SK-N-SH (cell line): ENCODE measurements around the gene MAPKAP1. TPM values are rescaled to one million over a fixed set of nuclear protein-coding genes. Genes with fewer than 3 reads are reported as not detected.
A peak's percentile ranks its signal among the peaks of the same experiment; 100 is the strongest.

Source experiments
- CTCF ChIA-PET: fragments of 300-600, 350-600 bp; formaldehyde crosslinking; extraction: SDS; loops from one replicate; lab custom pipeline; 2021; lab: Yijun Ruan, JAX
- POLR2A ChIA-PET: fragments of 350-600 bp; sonication (Branson Sonifier 250); formaldehyde crosslinking; extraction: SDS; loops from one replicate; lab custom pipeline; 2020; ENCODE audit warnings: antibody characterized with exemption, inconsistent platforms; lab: Yijun Ruan, JAX
- DNase-seq: peaks from one replicate; pipeline ENCODE4 v3.0.0; 2012
- H2AFZ ChIP-seq: fragments of 200-600 bp; sonication (generic); 2 replicates; pipeline ENCODE4 v1.8.1; 2016; ENCODE audit warnings: antibody characterized with exemption, mild to moderate bottlenecking, low read depth
- H3F3A ChIP-seq: fragments of 200-600 bp; sonication (generic); replicated peaks from 2 replicates; pipeline ENCODE3; 2016; ENCODE audit warnings: antibody characterized with exemption, mild to moderate bottlenecking; ENCODE audit not compliant: insufficient read depth
- H3K27ac ChIP-seq, 2 experiments: fragments of 200-500 bp in 1 of 2; fragments of 200-600 bp in 1 of 2; sonication (Bioruptor generic) in 1 of 2; sonication (generic), shearing (Covaris generic) in 1 of 2; 2 replicates each; pipeline versions ENCODE4 v1.5.1 to v1.6.1; 2014 to 2016; ENCODE audit warnings: low read depth in 2 of 2, inconsistent platforms in 1 of 2, low read length in 1 of 2, mild to moderate bottlenecking in 1 of 2, mixed read lengths in 1 of 2
- H3K27me3 ChIP-seq: fragments of 200-600 bp; sonication (generic), shearing (Covaris generic); 2 replicates; pipeline ENCODE4 v1.6.1; 2016; ENCODE audit warnings: mixed run types; ENCODE audit not compliant: insufficient read depth
- H3K36me3 ChIP-seq, 2 experiments: fragments of 200-500 bp in 1 of 2; fragments of 200-600 bp in 1 of 2; sonication (Bioruptor generic) in 1 of 2; sonication (generic) in 1 of 2; replicated peaks in 1 of 2; 2 replicates each; pipeline versions ENCODE3 to v1.5.1; 2014 to 2016; ENCODE audit warnings: low read length in 1 of 2, mild to moderate bottlenecking in 1 of 2; ENCODE audit not compliant: insufficient read depth in 2 of 2, control insufficient read depth in 1 of 2
- H3K4me1 ChIP-seq, 2 experiments: fragments of 200-500 bp in 1 of 2; fragments of 200-600 bp in 1 of 2; sonication (Bioruptor generic) in 1 of 2; sonication (generic), shearing (Covaris generic) in 1 of 2; 2 replicates each; pipeline versions ENCODE4 v1.5.1 to v1.6.1; 2014 to 2016; ENCODE audit warnings: low read depth in 1 of 2, low read length in 1 of 2, mixed run types in 1 of 2; ENCODE audit not compliant: insufficient read depth in 2 of 2, control insufficient read depth in 1 of 2
- H3K4me2 ChIP-seq: fragments of 200-600 bp; sonication (generic), shearing (Covaris generic); 2 replicates; pipeline ENCODE4 v1.6.1; 2017; ENCODE audit warnings: mixed run types
- H3K4me3 ChIP-seq, 2 experiments: fragments of 200-500 bp in 1 of 2; fragments of 200-600 bp in 1 of 2; sonication (Bioruptor generic) in 1 of 2; sonication (generic), shearing (Covaris generic) in 1 of 2; 2 replicates each; pipeline versions ENCODE4 v1.5.1 to v1.8.1; 2014 to 2016; ENCODE audit warnings: low read depth in 2 of 2, inconsistent platforms in 1 of 2, low read length in 1 of 2, mild to moderate bottlenecking in 1 of 2, mixed read lengths in 1 of 2, moderate library complexity in 1 of 2
- H3K79me2 ChIP-seq: fragments of 200-600 bp; sonication (generic); 2 replicates; pipeline ENCODE4 v1.8.1; 2017; ENCODE audit warnings: mild to moderate bottlenecking; ENCODE audit not compliant: insufficient read depth
- H3K9ac ChIP-seq: fragments of 200-600 bp; sonication (generic); 2 replicates; pipeline ENCODE4 v1.6.1; 2017; ENCODE audit warnings: mixed run types
- H3K9me2 ChIP-seq: fragments of 200-600 bp; sonication (generic); 2 replicates; pipeline ENCODE4 v1.6.1; 2017; ENCODE audit warnings: mixed run types
- H3K9me3 ChIP-seq: fragments of 200-600 bp; sonication (generic); 2 replicates; pipeline ENCODE4 v1.6.1; 2017; ENCODE audit warnings: mixed run types, mild to moderate bottlenecking, moderate library complexity
- H4K20me1 ChIP-seq: fragments of 200-600 bp; sonication (generic); 2 replicates; pipeline ENCODE4 v1.6.1; 2017; ENCODE audit warnings: mild to moderate bottlenecking, mixed run types; ENCODE audit not compliant: insufficient read depth
- ELF1 ChIP-seq: IDR thresholded peaks from 2 replicates; pipeline ENCODE4 v1.4.0; 2012
- FOXM1 ChIP-seq: IDR thresholded peaks from 2 replicates; pipeline ENCODE4 v1.4.0; 2012; ENCODE audit warnings: low read depth, mild to moderate bottlenecking
- GABPA ChIP-seq: IDR thresholded peaks from 2 replicates; pipeline ENCODE4 v1.4.0; 2012; ENCODE audit warnings: low read depth, mild to moderate bottlenecking
- GATA2 ChIP-seq: sonication (generic); formaldehyde crosslinking; IDR thresholded peaks from 2 replicates; pipeline ENCODE4 v1.5.0; 2020; ENCODE audit warnings: mild to moderate bottlenecking, missing genetic modification reagents
- JUND ChIP-seq: IDR thresholded peaks from 2 replicates; pipeline ENCODE4 v1.4.0; 2012
- MXI1 ChIP-seq: IDR thresholded peaks from 2 replicates; pipeline ENCODE4 v1.6.1; 2012; ENCODE audit warnings: mild to moderate bottlenecking, low read depth, low read length, improper control_type of control experiment
- NFIC ChIP-seq: IDR thresholded peaks from 2 replicates; pipeline ENCODE4 v1.4.0; 2012; ENCODE audit warnings: borderline replicate concordance
- RAD21 ChIP-seq: IDR thresholded peaks from 2 replicates; pipeline ENCODE4 v1.6.1; 2012; ENCODE audit warnings: mild to moderate bottlenecking, low read length
- REST ChIP-seq: IDR thresholded peaks from 2 replicates; pipeline ENCODE4 v1.6.1; 2012; ENCODE audit warnings: mild to moderate bottlenecking, low read depth, low read length, moderate library complexity
- RFX5 ChIP-seq: IDR thresholded peaks from 2 replicates; pipeline ENCODE4 v1.6.1; 2012; ENCODE audit warnings: mild to moderate bottlenecking, improper control_type of control experiment, low read length
- RXRA ChIP-seq: IDR thresholded peaks from 2 replicates; pipeline ENCODE4 v1.4.0; 2012; ENCODE audit warnings: low read depth, mild to moderate bottlenecking, borderline replicate concordance
- TAF1 ChIP-seq: IDR thresholded peaks from 2 replicates; pipeline ENCODE4 v1.6.1; 2012; ENCODE audit warnings: low read depth, mild to moderate bottlenecking, low read length, moderate library complexity, borderline replicate concordance
- TCF12 ChIP-seq: IDR thresholded peaks from 2 replicates; pipeline ENCODE4 v1.4.0; 2012
- TEAD4 ChIP-seq: IDR thresholded peaks from 2 replicates; pipeline ENCODE4 v1.4.0; 2012; ENCODE audit warnings: mild to moderate bottlenecking, borderline replicate concordance; ENCODE audit not compliant: insufficient read depth
- YY1 ChIP-seq: IDR thresholded peaks from 2 replicates; pipeline ENCODE4 v1.4.0; 2012; ENCODE audit warnings: low read depth, mild to moderate bottlenecking
- WGBS: methylation state at CpG from one replicate; pipeline ENCODE4 v1.1.6; 2017; ENCODE audit warnings: low lambda C conversion rate; 5-methylcytosine and 5-hydroxymethylcytosine counted together
- polyA plus RNA-seq, 3 experiments: library from polyadenylated mRNA; depleted of rRNA; stranded (reverse); fragments of >200 nt; gene quantifications; 2 replicates each; pipeline ENCODE4 v1.2.3, GENCODE V29; 2012
- TF ChIP-seq, protein P1 (sequence below): IDR thresholded peaks from 2 replicates; pipeline ENCODE4 v1.4.0; 2012; ENCODE audit warnings: low read depth, borderline replicate concordance
- TF ChIP-seq, protein P2 (sequence below): IDR thresholded peaks from 2 replicates; pipeline ENCODE4; 2012

Gene MAPKAP1
- polyA plus RNA-seq, 1 of the 3 experiments (the other 2 are of a cell fraction): 117 TPM

GRCh38 chr9:125609744-125610143, 97.3 kb downstream of the MAPKAP1 start:
- 0 out of 2 replicates have a peak, but pooled peaks cover 8% of the 10 kb centered on the region for H3K9me3 ChIP-seq
- peaks cover 0 to 6% of the 10 kb centered on the region in 2 experiments for H3K36me3 ChIP-seq
- no peak overlapping the region for H3K27ac ChIP-seq
- H3K4me2 ChIP-seq: no peak overlapping the region
- H3K79me2 ChIP-seq: peaks cover 89% of the 10 kb centered on the region
- 100% methylated on average over 1 of the region's 1 CpG for WGBS
- H4K20me1 ChIP-seq: peaks cover 27% of the 10 kb centered on the region; the same call in 1 of the 2 replicates
- peaks cover 0 to 12% of the 10 kb centered on the region in 2 experiments; a peak in 2 of 4 replicates for H3K4me1 ChIP-seq
- no peaks in the 10 kb centered on the region for H3K9me2 ChIP-seq
- H3F3A ChIP-seq: no peaks in the 10 kb centered on the region
- POLR2A ChIA-PET: no interaction called here
- H3K9ac ChIP-seq: no peak overlapping the region
- no peaks in the 10 kb centered on the region for H3K27me3 ChIP-seq
- TF ChIP-seq FOXM1 (no peak), RXRA (no peak), JUND (no peak), RFX5 (no peak), TEAD4 (no peak), MXI1 (no peak)
- CTCF ChIA-PET: interaction anchor here (0.8 to 1.0 kb wide), 2 partner anchors 9 to 202 kb away, joined by 3 to 5 read pairs; no protein-coding TSS in a partner anchor
- DNase-seq: no peak
- no peak overlapping the region for H2AFZ ChIP-seq
- no peak overlapping the region for H3K4me3 ChIP-seq

DNA sequence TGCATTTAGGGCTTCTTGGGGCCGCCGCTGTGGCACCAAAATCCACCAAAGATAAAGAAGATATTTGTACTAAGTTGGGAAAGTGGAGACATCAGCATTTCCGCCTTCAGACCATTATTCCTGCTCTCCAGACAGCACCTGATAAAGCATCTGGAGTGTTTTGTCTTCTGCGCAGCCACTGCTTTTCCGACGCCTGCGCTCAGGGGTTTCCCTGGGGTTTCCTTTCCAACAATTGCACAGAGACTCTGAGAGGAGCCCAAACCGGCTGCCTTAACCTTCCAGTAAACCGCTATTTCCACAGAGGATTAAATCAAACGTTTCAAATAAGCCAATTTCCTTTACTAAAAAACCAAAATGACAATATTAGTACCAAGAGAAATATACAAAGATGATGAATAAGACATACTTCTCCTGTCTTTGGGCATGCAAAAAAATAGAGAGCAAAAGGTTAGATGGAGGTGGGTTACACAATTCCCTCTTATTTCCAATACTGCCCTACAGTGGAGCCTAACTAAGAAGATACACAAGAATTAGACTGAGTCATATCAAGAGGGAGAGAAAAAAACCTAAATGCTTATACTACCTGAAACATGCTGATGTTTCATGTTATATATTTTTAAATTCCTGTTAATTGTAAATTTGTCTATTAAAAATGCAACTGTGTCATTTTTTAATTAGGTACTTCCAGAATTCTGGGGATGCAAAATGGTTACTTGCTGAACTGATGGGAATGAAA, 98.4 kb downstream of the MAPKAP1 start:
- TF ChIP-seq NFIC (no peak), GATA2 (CRISPR knock-in tag) (no peak), GABPA (no peak), ELF1 (no peak), REST (no peak), YY1 (no peak), FOXM1 (no peak), TAF1 (no peak), TCF12 (no peak), RAD21 (no peak)
- TF ChIP-seq, protein P1, sequence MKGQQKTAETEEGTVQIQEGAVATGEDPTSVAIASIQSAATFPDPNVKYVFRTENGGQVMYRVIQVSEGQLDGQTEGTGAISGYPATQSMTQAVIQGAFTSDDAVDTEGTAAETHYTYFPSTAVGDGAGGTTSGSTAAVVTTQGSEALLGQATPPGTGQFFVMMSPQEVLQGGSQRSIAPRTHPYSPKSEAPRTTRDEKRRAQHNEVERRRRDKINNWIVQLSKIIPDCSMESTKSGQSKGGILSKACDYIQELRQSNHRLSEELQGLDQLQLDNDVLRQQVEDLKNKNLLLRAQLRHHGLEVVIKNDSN: no peak
- TF ChIP-seq, protein P2, sequence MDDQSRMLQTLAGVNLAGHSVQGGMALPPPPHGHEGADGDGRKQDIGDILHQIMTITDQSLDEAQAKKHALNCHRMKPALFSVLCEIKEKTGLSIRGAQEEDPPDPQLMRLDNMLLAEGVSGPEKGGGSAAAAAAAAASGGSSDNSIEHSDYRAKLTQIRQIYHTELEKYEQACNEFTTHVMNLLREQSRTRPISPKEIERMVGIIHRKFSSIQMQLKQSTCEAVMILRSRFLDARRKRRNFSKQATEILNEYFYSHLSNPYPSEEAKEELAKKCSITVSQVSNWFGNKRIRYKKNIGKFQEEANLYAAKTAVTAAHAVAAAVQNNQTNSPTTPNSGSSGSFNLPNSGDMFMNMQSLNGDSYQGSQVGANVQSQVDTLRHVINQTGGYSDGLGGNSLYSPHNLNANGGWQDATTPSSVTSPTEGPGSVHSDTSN: no peak
- Histone ChIP-seq H3K36me3 (peaks cover 0 to 6% of the 10 kb centered on the region in 2 experiments), H3K4me2 (no peak overlapping the region), H4K20me1 (peaks cover 27% of the 10 kb centered on the region; the same call in 1 of the 2 replicates), H3K79me2 (peaks cover 91% of the 10 kb centered on the region), H3K4me1 (peaks cover 0 to 21% of the 10 kb centered on the region in 2 experiments; a peak in 2 of 4 replicates), H3F3A (no peaks in the 10 kb centered on the region), H3K4me3 (no peak overlapping the region), H3K27ac (peak overlapping the region in 1 of 2 experiments; percentile 55; a peak in 1 of 4 replicates), H3K9me3 (0 out of 2 replicates have a peak, but pooled peaks cover 8% of the 10 kb centered on the region), H3K9me2 (no peaks in the 10 kb centered on the region), H2AFZ (no peak overlapping the region), H3K27me3 (no peaks in the 10 kb centered on the region), H3K9ac (no peak overlapping the region)
- WGBS: 92% methylated on average over 10 of the region's 10 CpGs
- ChIA-PET POLR2A (no interaction called here), CTCF (interaction anchor here (0.8 to 1.0 kb wide), 2 partner anchors 10 to 201 kb away, joined by 3 to 5 read pairs; no protein-coding TSS in a partner anchor)
- DNase-seq: peak; percentile 32
